Measurements from ENCODE around the gene FAM111A.
A peak's percentile ranks its signal among the peaks of the same experiment; 100 is the strongest.

The FAM111A gene

DNA sequence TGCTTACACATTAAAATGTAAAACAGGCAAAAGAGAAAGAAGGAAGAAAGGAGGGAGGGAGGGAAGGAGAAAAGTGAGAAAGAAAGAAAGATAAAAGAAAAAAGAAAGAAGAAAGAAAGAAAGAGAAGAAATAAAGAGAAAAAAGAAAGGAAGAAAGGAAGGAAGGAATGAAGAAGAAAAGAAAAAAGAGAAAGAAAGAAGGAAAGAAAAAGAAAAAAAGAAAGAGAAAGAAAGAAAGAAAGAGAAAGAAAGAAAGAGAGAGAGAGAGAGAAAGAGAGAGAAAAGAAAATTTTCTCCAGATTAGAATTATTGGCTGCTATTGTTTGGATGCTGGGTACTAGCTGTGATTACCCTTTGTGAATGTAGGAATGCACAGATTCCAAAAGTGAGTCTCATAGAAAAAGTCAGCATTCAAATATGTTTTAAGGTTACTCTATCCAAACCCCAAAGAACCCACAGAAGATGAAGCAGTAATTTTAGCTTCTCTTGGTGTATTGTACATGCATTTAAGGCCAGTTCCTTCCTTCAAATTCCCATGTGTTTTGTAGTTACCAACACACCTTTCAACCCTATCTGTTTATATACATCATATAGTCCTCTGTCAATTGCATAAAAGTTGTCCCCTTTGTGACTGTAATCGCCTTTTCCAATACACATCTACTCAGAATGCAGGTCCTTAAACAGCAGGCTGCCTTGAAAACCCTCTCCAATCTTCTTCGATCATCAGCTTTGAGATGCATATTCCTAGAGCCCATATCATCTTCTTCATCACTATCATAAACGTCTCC, 789 bp upstream of the FAM111A start:
- no peak for DNase-seq (ENCODE audit: low read depth)

DNA sequence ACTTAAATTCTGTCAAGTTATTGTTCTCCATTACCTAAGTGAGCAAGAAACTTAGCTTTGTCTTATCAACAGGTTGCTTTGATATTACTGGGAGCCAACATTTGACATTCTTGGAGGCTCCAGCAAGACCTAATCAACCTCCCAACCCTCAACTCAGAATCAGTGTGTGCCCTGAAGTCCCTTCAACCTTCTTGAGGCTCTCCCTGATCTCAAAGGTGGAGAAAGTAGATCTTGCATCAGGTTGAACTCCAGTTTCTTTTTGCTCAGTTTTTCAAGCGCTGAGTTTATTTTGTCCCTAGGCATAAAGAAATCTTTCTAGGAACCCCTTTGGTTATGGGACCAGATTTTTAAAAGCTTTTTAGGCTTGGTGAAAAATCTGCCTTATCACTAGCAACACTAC, 1.4 kb downstream of the FAM111A start:
- DNase-seq (ENCODE audit: low read depth) = no peak

DNA sequence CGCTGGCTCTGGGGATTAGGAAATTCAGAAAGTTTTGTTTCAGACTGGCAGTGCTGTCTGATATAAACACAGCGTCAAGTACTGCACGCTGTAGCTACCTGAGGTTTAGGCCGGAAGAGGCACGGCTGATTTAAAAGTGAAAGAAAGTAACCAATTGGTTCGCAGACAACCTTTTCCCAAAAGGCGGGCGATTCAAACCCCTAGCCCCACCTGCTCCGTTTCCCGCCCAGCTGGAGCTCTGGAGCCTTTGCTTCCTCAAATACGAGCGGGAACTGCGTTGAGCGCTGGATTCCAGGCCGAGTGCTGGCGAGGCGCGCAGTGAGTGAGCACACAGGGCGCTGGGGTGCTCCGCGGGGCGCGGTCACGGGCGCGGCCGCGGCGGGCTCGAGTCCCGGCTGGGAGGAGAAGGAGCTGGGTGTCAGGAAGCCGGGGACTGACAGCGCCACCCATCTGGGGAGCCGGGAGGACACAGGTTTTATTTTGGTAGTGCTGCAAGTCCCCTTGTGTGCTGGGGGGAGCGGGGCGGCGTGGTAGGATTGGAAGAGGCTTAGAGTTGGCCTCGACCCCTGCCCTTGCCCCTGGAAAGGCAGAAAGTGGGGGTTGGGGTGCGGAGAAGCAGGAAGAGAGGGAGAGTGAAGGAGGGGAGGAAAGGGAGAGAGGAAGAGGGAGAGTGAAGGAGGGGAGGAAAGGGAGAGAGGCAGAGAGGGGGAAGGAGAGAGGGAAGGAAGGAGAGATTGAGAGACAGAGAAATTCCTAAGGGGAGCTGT, 2.1 kb downstream of the FAM111A start:
- DNase-seq (ENCODE audit: low read depth) = peak; percentile 63

GRCh38 chr11:59145534-59145933, 2.9 kb downstream of the FAM111A start:
- peak; percentile 47 for DNase-seq (ENCODE audit: low read depth)

DNA sequence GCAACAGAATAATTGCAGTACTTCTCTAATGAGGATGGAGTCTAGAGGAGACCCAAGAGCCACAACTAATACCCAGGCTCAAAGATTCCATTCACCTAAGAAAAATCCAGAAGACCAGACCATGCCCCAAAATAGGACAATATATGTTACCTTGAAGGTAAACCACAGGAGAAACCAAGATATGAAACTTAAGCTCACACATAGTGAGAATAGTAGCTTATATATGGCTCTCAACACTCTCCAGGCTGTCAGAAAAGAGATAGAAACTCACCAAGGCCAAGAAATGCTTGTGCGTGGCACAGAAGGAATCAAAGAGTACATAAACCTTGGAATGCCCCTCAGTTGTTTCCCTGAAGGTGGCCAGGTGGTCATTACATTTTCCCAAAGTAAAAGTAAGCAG, 9.1 kb downstream of the FAM111A start:
- DNase-seq (ENCODE audit: low read depth) = no peak

- DNase-seq (ENCODE audit: low read depth) = no peak
Observed at GRCh38 chr11:59152312-59152951, 9.8 kb downstream of the FAM111A start.

DNA sequence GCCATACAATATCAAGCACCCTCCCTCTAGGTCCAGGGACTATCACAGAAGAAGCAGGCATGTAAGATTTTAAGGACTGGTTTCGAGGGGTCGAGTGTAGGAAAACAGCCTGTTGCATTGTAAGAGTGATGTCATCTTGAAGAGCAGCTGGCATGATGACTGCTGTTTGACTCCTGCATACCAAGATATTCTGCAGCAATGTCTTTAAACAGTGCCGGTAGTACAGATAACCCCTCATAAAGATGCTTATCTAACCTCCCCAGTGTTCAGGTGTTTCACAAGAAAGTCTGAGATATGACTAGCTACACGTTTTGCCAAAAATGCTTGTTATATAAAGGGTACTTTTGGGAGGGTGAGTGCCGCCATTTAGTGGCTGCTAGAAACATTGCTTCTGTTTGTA, 12.0 kb downstream of the FAM111A start:
- no peak for DNase-seq (ENCODE audit: low read depth)

GRCh38 chr11:59157433-59157832, 14.8 kb downstream of the FAM111A start:
- no peak for DNase-seq (ENCODE audit: low read depth)

DNA sequence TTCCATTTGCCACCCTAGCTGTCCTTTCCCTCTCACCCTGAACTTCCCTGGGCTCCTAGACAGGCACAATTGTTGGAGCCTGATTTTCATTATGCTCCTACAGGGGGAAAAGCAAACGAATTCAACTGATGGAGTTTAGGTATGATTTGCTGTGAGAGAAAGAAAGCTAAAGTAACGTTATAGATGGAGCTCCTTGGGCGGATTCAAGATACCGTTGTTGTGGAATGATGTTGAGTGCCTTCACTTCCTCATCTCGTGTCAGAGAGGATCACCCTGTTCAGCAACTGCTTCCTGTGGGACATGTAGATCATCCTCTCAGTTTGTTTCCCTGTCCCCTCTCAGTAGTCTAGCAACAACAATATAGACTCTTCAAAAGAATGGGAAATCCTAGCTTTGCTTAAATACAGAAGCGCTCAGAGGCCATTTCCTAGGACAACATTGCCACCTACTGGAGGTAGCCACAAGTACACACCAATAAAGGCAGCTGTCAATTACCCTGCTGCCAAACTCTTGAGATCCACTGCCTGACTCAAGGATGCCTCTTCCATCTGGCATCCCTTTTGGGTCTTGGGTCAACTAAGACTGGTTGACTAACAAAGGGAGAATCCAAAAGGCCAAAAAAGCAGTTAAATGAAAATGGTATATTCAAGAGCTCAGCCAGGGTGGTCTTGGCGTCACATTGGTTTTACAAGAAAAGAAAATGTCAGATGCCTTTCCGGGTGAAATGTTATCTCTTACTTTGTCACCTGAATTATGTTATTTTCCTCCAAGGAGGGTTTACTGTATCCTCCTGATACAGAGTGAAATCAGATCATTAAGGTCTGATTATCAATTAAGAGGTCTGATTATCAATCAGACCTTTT, 15.8 kb downstream of the FAM111A start:
- no peak for DNase-seq (ENCODE audit: low read depth)

- DNase-seq (ENCODE audit: low read depth) = no peak
Observed at GRCh38 chr11:59164028-59164427, 21.4 kb downstream of the FAM111A start.

GRCh38 chr11:59171508-59172322, 29.1 kb downstream of the FAM111A start, which contains the start of gene DTX4:
DTX4 (plus strand) TSS chr11:59172132; CDS start chr11:59172596, 464 bp downstream.
- DNase-seq (ENCODE audit: low read depth) = peak; percentile 60

- DNase-seq (ENCODE audit: low read depth) = no peak
Observed at GRCh38 chr11:59172345-59173079, 29.9 kb downstream of the FAM111A start.

DNA sequence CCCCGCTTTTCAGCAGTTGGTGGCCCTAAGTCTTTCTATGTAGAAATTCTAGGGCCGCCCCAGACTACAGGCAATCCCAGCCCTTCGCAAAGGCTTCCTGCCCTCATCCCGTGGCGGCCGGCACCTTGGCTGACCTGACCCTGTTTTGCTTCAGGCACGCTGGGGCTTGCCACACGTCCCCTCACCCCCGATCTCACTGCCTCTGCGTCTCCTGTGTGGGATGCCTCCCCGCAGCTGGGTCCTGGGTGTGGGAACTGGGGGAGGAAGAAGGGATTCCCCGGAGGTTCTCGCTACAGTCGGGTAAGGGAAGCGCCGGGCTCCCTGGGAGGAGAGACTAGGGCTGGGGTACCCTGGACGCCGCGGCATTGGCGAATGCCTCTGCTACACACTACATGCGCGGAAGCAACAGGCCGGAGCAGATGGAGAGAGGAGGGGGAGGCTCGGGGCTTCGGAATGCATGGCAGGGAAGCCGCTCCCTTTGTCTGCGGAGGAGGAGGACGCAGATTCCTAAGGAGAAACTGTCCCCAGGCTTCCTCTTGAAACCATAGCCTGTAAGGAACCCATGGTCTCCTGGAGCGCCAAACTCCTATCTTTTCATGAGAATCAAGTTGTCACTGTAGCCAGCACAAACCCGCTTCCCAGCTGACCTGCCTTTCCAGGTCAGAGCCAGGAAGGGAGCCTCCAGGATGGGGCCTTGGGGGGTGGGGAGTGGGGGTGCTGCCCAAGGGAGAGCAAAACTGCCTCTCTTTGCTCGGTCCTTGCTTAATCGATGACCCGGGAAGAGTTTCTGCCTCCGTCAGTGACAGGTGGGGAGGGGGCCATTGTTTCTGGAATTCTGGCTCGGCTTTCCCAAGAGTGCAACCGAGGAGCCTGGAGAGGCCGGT, 30.7 kb downstream of the FAM111A start:
- DNase-seq (ENCODE audit: low read depth) = no peak

DNA sequence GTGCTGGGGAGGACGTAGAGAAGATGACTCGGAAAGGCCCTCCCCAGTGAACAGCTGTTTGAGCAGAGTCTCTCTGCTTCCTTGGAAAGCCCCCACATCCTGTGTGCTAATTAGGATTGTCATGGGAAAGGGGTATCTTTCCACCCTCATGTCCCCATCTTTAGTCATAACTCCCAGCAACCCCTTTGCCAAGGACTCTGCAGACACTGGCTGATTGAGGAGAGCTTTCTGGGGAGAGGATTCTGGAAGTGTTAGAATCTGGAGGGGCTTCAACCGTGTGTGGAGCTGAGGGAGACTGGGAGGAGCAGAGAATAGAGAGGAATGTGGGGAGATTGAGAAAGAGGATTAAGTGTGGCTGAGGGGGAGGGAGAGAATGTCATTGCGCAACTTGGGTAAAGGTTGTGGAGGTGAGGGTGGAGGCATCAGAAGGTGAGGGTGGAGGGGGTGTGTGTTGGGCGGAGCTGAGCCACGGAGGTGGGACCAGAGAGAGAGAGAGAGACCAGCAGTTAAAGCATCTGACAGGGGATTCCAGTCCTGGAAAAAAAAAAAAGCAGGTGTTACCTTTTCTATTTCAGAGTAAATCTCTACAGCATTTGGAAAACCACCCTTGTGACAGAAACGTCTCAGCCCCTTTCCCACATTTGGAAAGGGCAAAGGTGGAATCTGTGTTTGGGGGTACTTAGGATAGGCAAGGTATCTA, 31.5 kb downstream of the FAM111A start:
- no peak for DNase-seq (ENCODE audit: low read depth)

DNA sequence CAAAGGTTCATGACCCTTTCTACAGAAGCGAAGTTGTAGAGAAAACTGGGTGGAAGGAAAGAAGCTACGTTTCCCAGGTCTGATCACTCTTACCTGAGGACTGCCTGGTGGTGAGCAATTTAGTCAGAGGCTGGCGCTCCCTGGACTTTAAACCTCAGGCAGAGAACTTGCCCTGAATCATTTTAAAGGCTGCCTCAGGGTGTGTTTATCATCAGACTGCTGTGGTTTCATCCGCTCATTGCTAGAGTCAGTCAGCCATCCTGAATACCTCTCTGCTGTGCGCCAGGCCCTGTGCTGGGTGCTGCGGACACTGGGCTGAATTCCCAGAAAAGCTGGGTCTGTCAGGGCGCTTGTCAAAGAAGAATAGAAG, 32.0 kb downstream of the FAM111A start:
- peak; percentile 37 for DNase-seq (ENCODE audit: low read depth)

- no peak for DNase-seq (ENCODE audit: low read depth)
Observed at GRCh38 chr11:59175091-59175501, 32.4 kb downstream of the FAM111A start.

GRCh38 chr11:59176330-59176729, 33.7 kb downstream of the FAM111A start:
- no peak for DNase-seq (ENCODE audit: low read depth)

DNA sequence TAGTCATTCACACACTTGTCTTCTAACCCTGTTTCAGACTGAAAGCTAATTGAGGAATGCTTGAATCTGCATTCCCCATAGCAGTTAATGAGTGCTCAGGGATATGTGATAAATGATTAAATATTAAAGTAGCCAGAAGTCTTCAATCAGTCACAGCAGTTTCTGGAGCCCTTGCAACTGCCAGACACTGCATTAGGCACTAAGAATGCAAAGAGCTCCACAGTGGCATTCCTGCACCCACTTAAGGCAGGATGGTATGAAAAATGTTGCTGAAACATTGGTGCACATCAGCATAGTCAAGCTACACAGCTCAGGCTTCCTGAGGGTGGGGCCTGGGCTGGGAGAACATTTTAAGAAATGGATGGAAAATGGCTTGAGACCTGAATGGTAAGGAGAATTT, 35.7 kb downstream of the FAM111A start:
- DNase-seq (ENCODE audit: low read depth) = no peak

DNA sequence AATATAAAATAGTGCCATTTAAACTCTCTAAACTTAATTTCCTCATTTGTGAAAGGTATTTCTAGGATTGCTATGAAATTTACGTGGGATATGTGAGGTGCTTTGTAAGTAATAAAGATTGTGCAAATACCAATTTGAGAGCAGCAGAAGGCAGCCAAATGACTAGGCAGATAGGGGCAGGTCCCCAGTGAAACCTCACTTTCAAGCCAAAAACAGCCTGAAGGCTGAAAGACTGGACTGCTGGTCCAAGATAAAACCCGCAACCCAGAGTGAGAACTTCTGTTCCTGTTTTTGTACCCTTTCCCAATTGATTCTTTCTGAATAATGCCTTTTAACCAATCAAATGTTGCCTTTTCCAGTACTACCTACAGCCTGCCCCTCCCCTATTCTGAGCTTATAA, 36.5 kb downstream of the FAM111A start:
- no peak for DNase-seq (ENCODE audit: low read depth)

Data from GM04504 (cell line).